Measurements from ENCODE around the gene SWSAP1. TPM values are rescaled to one million over a fixed set of nuclear protein-coding genes. Genes with fewer than 3 reads are reported as not detected.
A peak's percentile ranks its signal among the peaks of the same experiment; 100 is the strongest.

SWSAP1 gene
- total and polyA plus RNA-seq, 9 of the 15 experiments (the other 6 are each of a cell fraction or from before 2014, with no cell fraction given) = 0.18 to 2.8 (median 1.7) TPM

- TF ChIP-seq ZNF609 (CRISPR knock-in tag; IDR thresholded peaks at IDR 0.05; ENCODE audit: borderline replicate concordance) (no peak), JUNB (CRISPR knock-in tag; conservative IDR thresholded peaks at IDR 0.05) (no peak), ZNF431 (CRISPR knock-in tag; IDR thresholded peaks at IDR 0.05) (no peak), SMAD2 (IDR thresholded peaks at IDR 0.05; ENCODE audit: low read depth, low read length) (no peak), GTF2E2 (tag; IDR thresholded peaks at IDR 0.05) (peak; percentile 83), MIER1 (IDR thresholded peaks at IDR 0.05; ENCODE audit: low read depth) (0 out of 2 replicates have a peak, but pooled peaks have one; percentile 23), ZBTB8A (IDR thresholded peaks at IDR 0.05; ENCODE audit: partially characterized antibody) (no peak), CBX2 (IDR thresholded peaks at IDR 0.05; ENCODE audit: insufficient read depth, low read length, poor library complexity, severe bottlenecking) (no peak), ZNF717 (CRISPR knock-in tag; IDR thresholded peaks at IDR 0.05) (no peak), ZNF143 (CRISPR knock-in tag; IDR thresholded peaks at IDR 0.05) (peak; percentile 46; the same call in 1 of the 2 replicates), KDM1A (IDR thresholded peaks at IDR 0.05) (peak; percentile 97 to 99), ZNF184 (CRISPR knock-in tag; IDR thresholded peaks at IDR 0.05) (no peak), NCOA4 (IDR thresholded peaks at IDR 0.05; ENCODE audit: partially characterized antibody) (peak; percentile 96)
- TF ChIP-seq, protein P1, sequence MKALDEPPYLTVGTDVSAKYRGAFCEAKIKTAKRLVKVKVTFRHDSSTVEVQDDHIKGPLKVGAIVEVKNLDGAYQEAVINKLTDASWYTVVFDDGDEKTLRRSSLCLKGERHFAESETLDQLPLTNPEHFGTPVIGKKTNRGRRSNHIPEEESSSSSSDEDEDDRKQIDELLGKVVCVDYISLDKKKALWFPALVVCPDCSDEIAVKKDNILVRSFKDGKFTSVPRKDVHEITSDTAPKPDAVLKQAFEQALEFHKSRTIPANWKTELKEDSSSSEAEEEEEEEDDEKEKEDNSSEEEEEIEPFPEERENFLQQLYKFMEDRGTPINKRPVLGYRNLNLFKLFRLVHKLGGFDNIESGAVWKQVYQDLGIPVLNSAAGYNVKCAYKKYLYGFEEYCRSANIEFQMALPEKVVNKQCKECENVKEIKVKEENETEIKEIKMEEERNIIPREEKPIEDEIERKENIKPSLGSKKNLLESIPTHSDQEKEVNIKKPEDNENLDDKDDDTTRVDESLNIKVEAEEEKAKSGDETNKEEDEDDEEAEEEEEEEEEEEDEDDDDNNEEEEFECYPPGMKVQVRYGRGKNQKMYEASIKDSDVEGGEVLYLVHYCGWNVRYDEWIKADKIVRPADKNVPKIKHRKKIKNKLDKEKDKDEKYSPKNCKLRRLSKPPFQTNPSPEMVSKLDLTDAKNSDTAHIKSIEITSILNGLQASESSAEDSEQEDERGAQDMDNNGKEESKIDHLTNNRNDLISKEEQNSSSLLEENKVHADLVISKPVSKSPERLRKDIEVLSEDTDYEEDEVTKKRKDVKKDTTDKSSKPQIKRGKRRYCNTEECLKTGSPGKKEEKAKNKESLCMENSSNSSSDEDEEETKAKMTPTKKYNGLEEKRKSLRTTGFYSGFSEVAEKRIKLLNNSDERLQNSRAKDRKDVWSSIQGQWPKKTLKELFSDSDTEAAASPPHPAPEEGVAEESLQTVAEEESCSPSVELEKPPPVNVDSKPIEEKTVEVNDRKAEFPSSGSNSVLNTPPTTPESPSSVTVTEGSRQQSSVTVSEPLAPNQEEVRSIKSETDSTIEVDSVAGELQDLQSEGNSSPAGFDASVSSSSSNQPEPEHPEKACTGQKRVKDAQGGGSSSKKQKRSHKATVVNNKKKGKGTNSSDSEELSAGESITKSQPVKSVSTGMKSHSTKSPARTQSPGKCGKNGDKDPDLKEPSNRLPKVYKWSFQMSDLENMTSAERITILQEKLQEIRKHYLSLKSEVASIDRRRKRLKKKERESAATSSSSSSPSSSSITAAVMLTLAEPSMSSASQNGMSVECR (CRISPR knock-in tag; IDR thresholded peaks at IDR 0.05) = 0 out of 2 replicates have a peak, but pooled peaks have one; percentile 22
These were observed 507 bp upstream of the SWSAP1 start (continued) for GRCh38 chr19:11373885-11374432.
